NOMO-1 treated with dmso at 0.1 percent for 144 hours (cell line): ENCODE data around the gene CDH4.
"Not testable (repeated sequence)": the region's sequence is repeated elsewhere in the genome, so short reads cannot be mapped to it uniquely, and the experiment has no call there.

Experiments used
- DNase-seq: peaks from one replicate; lab custom pipeline; 2025; ENCODE audit not compliant: unreplicated experiment; lab: John Stamatoyannopoulos, UW

The CDH4 gene

GRCh38 chr20:61956396-61957342, 704.6 kb downstream of the CDH4 start:
- DNase-seq, result no peak

DNA sequence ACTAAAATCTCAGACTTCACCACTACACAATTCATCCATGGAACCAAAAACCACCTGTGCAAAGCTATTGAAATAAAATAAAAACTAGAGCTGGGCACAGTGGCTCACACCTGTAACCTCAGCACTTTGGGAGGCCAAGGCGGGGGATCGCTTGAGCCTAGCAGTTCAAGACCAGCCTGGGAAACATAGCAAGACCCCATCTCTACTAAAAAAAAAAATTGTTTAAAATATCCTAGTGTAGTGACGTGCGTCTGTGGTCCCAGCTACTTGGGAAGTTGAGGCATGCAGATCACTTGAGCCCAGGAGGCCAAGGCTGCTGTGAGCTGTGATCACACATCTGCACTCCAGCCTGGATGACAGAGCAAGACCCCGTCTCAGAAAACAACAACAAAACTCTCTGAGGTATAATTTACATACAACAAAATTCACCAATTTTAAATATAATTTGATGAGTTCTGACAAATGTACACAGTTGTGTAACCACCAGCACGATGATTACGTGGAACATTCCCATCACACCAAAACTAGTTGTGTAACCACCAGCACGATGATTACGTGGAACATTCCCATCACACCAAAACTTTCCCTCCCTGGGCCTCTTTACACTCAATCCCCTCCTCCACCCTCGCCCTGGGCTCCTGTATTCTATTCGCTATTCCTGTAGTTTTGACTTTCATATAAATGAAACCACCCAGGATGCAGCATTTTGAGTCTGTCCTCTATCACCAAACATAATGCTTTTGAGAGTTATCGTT, 706.1 kb downstream of the CDH4 start:
- no peak for DNase-seq

- DNase-seq, result no peak
Observed at GRCh38 chr20:61958773-61959700, 707.0 kb downstream of the CDH4 start.

- no peak for DNase-seq
Observed at GRCh38 chr20:61960836-61961235, 708.8 kb downstream of the CDH4 start.

DNA sequence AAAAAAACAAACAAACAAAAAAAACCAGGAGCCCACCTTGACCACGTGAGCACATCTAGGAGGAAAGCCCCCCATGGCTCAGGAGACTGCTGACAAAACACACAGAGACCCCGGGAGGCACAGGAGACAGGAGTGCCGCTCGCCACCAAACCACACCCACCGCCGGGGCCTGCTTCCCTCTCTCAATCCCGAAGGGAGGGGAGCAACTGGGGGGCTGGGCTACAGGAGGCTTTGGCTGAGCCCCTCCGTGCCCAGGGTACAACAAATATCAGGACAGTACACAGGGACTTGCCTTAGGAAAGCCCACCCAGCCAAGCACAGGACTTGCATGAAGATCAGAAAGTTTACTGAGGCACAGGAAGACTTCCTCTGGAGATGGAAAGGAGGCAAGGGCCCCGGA, 711.1 kb downstream of the CDH4 start:
- DNase-seq, result no peak

- no peak for DNase-seq
Observed at GRCh38 chr20:61963885-61964674, 712.0 kb downstream of the CDH4 start.

DNA sequence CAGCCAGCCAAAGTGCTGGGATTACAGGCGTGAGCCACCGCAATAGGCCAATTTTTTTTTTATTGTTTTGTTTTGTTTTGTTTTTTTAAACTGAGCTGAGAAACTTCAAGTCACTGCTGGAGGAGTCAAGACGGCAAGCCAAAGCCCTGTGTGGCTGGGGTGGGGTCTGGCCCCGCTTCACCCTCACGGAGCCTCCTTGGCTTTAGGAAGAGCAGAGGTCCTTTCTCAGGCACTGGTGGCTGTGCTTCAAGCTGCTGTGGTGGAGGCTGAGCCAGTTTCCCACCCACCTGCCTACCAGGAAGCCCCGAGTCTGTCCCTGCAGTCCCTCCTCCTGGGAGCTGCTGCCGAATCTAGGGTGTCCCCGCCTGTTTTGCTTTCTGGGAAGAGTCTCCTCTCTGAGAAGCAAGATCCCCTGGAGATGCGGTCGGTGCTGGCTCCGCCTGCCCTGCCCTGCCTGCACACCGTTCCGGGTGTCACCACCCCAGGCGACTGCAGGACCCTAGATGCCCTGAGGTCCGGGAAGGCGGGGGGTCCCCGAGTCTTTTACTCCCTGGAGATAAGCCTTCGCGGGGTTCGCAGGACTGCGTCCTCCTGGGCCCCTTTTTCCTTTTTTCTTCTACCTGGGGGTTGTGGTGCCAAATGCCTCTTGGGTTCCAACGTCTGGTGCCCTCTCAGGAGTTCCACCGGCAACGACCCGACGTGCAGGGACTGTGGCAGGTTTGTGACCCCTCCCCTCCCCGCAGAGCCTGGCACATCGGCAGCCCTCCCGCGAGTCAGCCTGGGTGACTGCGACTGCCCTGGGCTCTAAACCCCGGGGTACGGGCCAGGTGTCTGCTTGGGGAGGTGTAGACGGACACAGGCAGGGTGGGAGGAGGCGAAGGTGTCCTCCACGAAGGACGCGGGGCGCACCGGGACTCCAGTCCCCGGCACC, 712.9 kb downstream of the CDH4 start:
- DNase-seq, result no peak

- DNase-seq, result no peak
Observed at GRCh38 chr20:61965606-61966491, 713.8 kb downstream of the CDH4 start.

DNA sequence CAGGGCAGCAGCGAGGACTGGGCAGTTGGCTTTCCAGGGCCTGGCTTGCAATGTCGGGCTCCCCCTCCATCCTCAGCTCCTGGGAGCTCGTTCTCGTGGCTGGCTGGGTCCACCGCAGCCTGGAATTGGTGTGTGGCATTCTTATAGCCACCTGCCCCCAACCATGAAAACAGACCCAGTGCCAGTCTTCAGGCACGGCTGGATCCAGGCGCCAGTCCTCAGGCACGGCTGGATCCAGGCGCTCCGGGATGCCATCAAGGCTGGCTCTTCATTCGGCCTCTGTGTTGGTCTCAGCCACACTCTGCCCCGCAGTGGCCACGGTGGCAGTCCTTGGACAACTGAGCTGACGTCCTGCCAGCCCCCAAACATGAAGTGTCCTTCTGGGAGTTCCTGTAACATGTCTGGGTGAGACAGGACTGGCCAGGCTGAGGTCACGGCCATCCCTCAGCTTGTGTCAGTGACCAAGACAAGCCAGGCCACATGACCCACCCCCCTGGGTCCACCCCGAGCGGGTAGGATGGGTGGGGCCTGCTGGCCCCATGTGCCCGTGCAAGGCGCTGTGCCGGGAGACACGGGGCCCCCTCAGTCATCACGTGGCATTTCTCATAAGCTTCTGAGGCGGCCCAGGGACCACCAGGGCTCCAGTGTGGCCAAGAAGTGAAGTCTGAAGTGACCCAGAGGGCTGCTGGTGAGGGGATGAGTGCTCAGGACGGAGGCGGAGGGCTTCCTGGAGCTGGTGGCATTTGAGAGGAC, 714.6 kb downstream of the CDH4 start:
- no peak for DNase-seq

DNA sequence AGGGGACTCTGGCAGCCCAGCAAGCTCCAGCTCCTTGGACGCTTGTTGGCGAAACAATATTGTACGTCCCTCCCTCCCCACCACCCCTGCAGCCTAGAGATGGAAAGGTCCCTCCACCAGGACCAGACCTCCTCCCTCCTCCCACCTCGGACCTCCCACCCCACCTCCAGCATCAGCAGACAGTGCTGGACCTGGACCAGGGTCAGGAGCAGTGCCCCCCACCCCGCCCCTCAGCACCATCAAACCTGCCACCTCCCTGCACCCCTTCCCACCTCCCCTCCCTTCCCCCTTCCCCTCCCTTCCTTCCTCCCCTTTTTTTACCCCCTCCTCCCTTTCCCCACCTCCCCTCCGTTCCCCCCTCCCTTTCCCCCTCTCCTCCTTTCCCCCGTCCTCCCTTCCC, 715.2 kb downstream of the CDH4 start:
- DNase-seq, result no peak

DNA sequence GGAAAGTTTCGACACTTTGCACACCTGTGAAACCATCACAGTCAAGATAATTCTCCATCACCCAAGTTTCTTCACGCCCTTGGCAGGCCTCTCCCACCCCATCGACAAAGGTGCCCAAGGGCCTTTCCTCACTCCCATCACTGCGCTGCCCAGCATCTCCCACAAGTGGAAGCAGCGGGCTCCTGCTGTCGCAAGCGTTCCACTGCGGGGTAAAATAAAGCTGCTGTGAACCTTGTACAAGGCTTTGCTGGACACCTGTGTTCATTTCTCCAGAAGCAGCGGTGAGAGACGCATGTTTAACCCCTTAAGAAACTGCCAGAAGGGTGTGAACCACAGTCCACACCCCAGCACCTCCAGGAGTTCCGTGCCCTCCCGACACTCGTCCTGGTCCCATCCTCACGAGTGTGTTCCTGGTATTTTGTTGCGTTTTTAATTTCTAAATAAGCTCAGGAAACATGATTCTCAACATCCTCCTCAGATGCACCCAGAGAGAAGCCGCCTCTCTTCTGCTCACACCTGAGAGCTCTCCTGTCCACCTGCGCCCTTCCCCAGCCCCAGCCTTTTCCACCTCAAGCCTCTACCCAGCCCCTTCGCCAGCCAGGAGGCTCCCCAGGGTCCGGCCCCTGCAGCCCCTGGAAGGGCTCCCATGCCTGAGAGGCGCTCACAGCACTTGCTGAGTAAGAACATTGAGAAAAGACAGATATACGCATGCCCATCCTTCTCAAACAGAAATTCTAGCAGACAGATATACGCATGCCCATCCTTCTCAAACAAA, 716.2 kb downstream of the CDH4 start:
- no peak for DNase-seq

GRCh38 chr20:61968932-61969331, 716.9 kb downstream of the CDH4 start:
- no peak for DNase-seq

DNA sequence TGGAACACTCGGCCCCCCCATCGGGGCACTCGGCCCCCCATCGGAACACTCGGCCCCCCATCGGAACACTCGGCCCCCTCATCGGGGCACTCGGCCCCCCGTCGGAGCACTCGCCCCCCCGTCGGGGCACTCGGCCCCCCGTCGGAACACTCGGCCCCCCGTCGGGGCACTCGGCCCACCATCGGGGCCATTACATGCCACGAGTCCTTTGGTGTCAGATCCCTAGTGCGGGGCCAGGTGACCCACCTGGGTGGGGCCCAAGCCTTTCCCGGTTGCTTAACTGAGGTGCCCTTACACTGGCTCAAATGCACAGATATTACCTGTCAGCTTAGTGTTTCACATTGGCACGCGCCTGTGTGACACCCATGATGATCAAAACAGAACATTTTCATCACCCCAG, 717.7 kb downstream of the CDH4 start:
- no peak for DNase-seq

DNA sequence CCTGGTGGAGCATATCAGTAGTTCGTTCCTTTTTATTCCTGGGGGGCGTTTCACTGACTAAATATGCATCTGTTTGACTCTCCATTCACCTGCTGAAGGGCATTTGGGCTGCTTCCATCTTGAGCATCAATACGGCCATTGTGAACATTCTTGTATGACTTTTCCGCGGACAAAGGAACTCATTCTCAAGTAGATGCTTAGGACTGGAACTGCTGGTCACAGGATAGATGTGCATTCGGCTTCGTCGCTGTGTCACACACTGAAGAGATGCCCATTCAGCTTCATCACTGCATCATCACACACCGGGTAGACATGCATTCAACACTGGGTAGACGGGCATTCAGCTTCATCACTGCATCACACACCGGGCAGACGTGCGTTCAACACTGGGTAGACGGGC, 718.3 kb downstream of the CDH4 start:
- DNase-seq, result no peak

DNA sequence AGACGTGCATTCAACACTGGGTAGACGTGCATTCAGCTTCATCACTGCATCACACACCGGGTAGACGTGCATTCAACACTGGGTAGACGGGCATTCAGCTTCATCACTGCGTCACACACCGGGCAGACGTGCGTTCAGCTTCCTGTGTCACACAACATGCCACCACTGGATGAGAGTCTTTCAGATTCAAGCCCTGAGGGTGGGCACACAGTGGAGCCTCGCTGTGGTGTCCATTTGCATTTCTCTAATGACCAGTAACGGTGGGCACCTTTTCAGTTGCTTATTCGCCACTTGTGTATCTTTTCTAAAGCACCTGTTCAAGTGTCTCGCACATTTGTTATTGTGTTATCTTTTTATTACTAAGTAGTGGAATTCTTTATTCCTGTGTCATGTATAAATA, 719.5 kb downstream of the CDH4 start:
- DNase-seq, result not testable (repeated sequence)

- no peak for DNase-seq
Observed at GRCh38 chr20:61972636-61973508, 720.8 kb downstream of the CDH4 start.
